ENCODE results near the gene SSRP1.

DNA sequence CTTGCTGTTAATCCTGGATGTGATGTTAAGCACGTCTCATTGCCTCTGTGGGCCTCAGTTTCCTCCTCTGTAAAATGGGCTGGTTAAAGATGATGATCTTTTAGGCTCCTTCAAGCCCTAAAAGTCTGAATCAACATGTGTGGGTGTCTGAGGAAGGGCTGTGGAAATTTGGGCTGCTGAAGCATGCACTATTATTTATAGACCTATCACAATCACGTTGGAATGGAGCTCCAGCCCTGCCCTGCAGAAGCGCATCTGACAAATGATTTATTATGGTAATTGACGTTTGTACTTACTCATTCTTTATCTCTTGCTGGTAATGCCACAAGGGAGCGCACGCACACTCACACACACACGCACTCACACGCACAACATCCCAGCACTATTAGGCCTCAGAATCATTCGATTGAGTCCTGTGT is 22.9 kb upstream of the SSRP1 start:
- TF ChIP-seq RAD21 (CRISPR knock-in tag; IDR thresholded peaks at IDR 0.05) (no peak), GABPA (IDR thresholded peaks at IDR 0.05; ENCODE audit: low read depth, low read length) (no peak), GABPA (CRISPR knock-in tag; IDR thresholded peaks at IDR 0.05; ENCODE audit: low read depth) (no peak), DPF2 (CRISPR knock-in tag; IDR thresholded peaks at IDR 0.05; ENCODE audit: borderline replicate concordance, low read depth) (no peak), AKAP8 (CRISPR knock-in tag; IDR thresholded peaks at IDR 0.05) (no peak)
- TF ChIP-seq, protein P1, sequence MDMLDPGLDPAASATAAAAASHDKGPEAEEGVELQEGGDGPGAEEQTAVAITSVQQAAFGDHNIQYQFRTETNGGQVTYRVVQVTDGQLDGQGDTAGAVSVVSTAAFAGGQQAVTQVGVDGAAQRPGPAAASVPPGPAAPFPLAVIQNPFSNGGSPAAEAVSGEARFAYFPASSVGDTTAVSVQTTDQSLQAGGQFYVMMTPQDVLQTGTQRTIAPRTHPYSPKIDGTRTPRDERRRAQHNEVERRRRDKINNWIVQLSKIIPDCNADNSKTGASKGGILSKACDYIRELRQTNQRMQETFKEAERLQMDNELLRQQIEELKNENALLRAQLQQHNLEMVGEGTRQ (IDR thresholded peaks at IDR 0.05; ENCODE audit: low read depth, low read length) = no peak
- TF ChIP-seq, protein P1 (CRISPR knock-in tag; IDR thresholded peaks at IDR 0.05; ENCODE audit: borderline replicate concordance) = no peak
- TF ChIP-seq, protein P2, sequence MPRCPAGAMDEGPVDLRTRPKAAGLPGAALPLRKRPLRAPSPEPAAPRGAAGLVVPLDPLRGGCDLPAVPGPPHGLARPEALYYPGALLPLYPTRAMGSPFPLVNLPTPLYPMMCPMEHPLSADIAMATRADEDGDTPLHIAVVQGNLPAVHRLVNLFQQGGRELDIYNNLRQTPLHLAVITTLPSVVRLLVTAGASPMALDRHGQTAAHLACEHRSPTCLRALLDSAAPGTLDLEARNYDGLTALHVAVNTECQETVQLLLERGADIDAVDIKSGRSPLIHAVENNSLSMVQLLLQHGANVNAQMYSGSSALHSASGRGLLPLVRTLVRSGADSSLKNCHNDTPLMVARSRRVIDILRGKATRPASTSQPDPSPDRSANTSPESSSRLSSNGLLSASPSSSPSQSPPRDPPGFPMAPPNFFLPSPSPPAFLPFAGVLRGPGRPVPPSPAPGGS (CRISPR knock-in tag; IDR thresholded peaks at IDR 0.05) = no peak
- TF ChIP-seq, protein P3, sequence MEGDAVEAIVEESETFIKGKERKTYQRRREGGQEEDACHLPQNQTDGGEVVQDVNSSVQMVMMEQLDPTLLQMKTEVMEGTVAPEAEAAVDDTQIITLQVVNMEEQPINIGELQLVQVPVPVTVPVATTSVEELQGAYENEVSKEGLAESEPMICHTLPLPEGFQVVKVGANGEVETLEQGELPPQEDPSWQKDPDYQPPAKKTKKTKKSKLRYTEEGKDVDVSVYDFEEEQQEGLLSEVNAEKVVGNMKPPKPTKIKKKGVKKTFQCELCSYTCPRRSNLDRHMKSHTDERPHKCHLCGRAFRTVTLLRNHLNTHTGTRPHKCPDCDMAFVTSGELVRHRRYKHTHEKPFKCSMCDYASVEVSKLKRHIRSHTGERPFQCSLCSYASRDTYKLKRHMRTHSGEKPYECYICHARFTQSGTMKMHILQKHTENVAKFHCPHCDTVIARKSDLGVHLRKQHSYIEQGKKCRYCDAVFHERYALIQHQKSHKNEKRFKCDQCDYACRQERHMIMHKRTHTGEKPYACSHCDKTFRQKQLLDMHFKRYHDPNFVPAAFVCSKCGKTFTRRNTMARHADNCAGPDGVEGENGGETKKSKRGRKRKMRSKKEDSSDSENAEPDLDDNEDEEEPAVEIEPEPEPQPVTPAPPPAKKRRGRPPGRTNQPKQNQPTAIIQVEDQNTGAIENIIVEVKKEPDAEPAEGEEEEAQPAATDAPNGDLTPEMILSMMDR (CRISPR knock-in tag; IDR thresholded peaks at IDR 0.05) = no peak
- TF ChIP-seq, protein P4, sequence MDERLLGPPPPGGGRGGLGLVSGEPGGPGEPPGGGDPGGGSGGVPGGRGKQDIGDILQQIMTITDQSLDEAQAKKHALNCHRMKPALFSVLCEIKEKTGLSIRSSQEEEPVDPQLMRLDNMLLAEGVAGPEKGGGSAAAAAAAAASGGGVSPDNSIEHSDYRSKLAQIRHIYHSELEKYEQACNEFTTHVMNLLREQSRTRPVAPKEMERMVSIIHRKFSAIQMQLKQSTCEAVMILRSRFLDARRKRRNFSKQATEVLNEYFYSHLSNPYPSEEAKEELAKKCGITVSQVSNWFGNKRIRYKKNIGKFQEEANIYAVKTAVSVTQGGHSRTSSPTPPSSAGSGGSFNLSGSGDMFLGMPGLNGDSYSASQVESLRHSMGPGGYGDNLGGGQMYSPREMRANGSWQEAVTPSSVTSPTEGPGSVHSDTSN (CRISPR knock-in tag; IDR thresholded peaks at IDR 0.05) = no peak
- TF ChIP-seq, protein P5, sequence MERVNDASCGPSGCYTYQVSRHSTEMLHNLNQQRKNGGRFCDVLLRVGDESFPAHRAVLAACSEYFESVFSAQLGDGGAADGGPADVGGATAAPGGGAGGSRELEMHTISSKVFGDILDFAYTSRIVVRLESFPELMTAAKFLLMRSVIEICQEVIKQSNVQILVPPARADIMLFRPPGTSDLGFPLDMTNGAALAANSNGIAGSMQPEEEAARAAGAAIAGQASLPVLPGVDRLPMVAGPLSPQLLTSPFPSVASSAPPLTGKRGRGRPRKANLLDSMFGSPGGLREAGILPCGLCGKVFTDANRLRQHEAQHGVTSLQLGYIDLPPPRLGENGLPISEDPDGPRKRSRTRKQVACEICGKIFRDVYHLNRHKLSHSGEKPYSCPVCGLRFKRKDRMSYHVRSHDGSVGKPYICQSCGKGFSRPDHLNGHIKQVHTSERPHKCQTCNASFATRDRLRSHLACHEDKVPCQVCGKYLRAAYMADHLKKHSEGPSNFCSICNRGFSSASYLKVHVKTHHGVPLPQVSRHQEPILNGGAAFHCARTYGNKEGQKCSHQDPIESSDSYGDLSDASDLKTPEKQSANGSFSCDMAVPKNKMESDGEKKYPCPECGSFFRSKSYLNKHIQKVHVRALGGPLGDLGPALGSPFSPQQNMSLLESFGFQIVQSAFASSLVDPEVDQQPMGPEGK (CRISPR knock-in tag; IDR thresholded peaks at IDR 0.05) = no peak

Data from HepG2 (cell line).